ENCODE results near the gene VEGFB. TPM values are rescaled to one million over a fixed set of nuclear protein-coding genes. Genes with fewer than 3 reads are reported as not detected.
A peak's percentile ranks its signal among the peaks of the same experiment; 100 is the strongest.

The VEGFB gene
- total RNA-seq, 2 donors from 2014 or later = 58.9 to 78.4 TPM

- WGBS, 2 experiments (ENCODE audit: insufficient coverage in 1 of 2, insufficient read length in 1 of 2) = 95 to 97% methylated on average over 15 to 24 of the region's 24 CpGs
Observed at GRCh38 chr11:64210301-64211020, 23.9 kb upstream of the VEGFB start.

GRCh38 chr11:64211181-64211872, 23.1 kb upstream of the VEGFB start:
- Histone ChIP-seq H3K4me1 (ENCODE audit: control insufficient read depth, insufficient read depth, low read length) (no peaks in the 10 kb centered on the region), H3K9me3 (ENCODE audit: control insufficient read depth, low read length) (no peaks in the 10 kb centered on the region), H3K27me3 (ENCODE audit: control insufficient read depth, insufficient read depth, low read length, poor library complexity, severe bottlenecking) (no peaks in the 10 kb centered on the region), H3K4me3 (ENCODE audit: low read length) (no peak overlapping the region), H3K36me3 (ENCODE audit: control insufficient read depth, insufficient read depth, low read length) (peaks cover 20% of the 10 kb centered on the region), H3K27ac (ENCODE audit: low read depth, low read length) (no peak overlapping the region), H3K9ac (ENCODE audit: extremely low read depth, low read length, poor library complexity, severe bottlenecking) (no peak overlapping the region)
- 93 to 98% methylated on average over 11 to 30 of the region's 30 CpGs for WGBS, 2 experiments (ENCODE audit: insufficient coverage in 1 of 2, insufficient read length in 1 of 2)
- H3K4me3 Mint-ChIP-seq = no peak overlapping the region
- no peak for DNase-seq
- no peak overlapping the region for H3K27ac Mint-ChIP-seq
- no peaks in the 10 kb centered on the region for H3K4me1 Mint-ChIP-seq
- H3K27me3 Mint-ChIP-seq (ENCODE audit: insufficient read depth) = no peaks in the 10 kb centered on the region
- no peak for TF ChIP-seq CTCF (conservative IDR thresholded peaks at IDR 0.05)
- no peaks in the 10 kb centered on the region for H3K9me3 Mint-ChIP-seq
- H3K36me3 Mint-ChIP-seq (ENCODE audit: low read depth) = peaks cover 27% of the 10 kb centered on the region

More at GRCh38 chr11:64210301-64211020, 23.9 kb upstream of the VEGFB start:
- Histone ChIP-seq H3K27ac (ENCODE audit: low read depth, low read length) (no peak overlapping the region), H3K27me3 (ENCODE audit: control insufficient read depth, insufficient read depth, low read length, poor library complexity, severe bottlenecking) (no peaks in the 10 kb centered on the region), H3K9ac (ENCODE audit: extremely low read depth, low read length, poor library complexity, severe bottlenecking) (no peak overlapping the region), H3K9me3 (ENCODE audit: control insufficient read depth, low read length) (no peaks in the 10 kb centered on the region), H3K4me1 (ENCODE audit: control insufficient read depth, insufficient read depth, low read length) (no peaks in the 10 kb centered on the region), H3K4me3 (ENCODE audit: low read length) (no peak overlapping the region), H3K36me3 (ENCODE audit: control insufficient read depth, insufficient read depth, low read length) (peaks cover 28% of the 10 kb centered on the region)
- TF ChIP-seq CTCF (conservative IDR thresholded peaks at IDR 0.05) = no peak
- no peak overlapping the region for H3K27ac Mint-ChIP-seq
- H3K4me3 Mint-ChIP-seq = no peak overlapping the region
- peaks cover 32% of the 10 kb centered on the region for H3K36me3 Mint-ChIP-seq (ENCODE audit: low read depth)
- H3K27me3 Mint-ChIP-seq (ENCODE audit: insufficient read depth) = no peaks in the 10 kb centered on the region
- no peaks in the 10 kb centered on the region for H3K4me1 Mint-ChIP-seq
- H3K9me3 Mint-ChIP-seq = no peaks in the 10 kb centered on the region
- no peak for DNase-seq

GRCh38 chr11:64216879-64217278, 17.5 kb upstream of the VEGFB start:
- H3K27ac ChIP-seq (ENCODE audit: low read depth, low read length) = no peak overlapping the region
- H3K27me3 ChIP-seq (ENCODE audit: control insufficient read depth, insufficient read depth, low read length, poor library complexity, severe bottlenecking) = no peaks in the 10 kb centered on the region
- H3K9me3 Mint-ChIP-seq = no peaks in the 10 kb centered on the region
- no peak overlapping the region for H3K4me3 ChIP-seq (ENCODE audit: low read length)
- H3K9me3 ChIP-seq (ENCODE audit: control insufficient read depth, low read length) = no peaks in the 10 kb centered on the region
- TF ChIP-seq CTCF (conservative IDR thresholded peaks at IDR 0.05) = peak; percentile 46
- peaks cover 31% of the 10 kb centered on the region for H3K36me3 Mint-ChIP-seq (ENCODE audit: low read depth)
- H3K27ac Mint-ChIP-seq = no peak overlapping the region
- H3K36me3 ChIP-seq (ENCODE audit: control insufficient read depth, insufficient read depth, low read length) = peaks cover 16% of the 10 kb centered on the region
- no peaks in the 10 kb centered on the region for H3K27me3 Mint-ChIP-seq (ENCODE audit: insufficient read depth)
- no peak for DNase-seq
- H3K4me1 ChIP-seq (ENCODE audit: control insufficient read depth, insufficient read depth, low read length) = no peaks in the 10 kb centered on the region
- H3K4me3 Mint-ChIP-seq = no peak overlapping the region
- no peak overlapping the region for H3K9ac ChIP-seq (ENCODE audit: extremely low read depth, low read length, poor library complexity, severe bottlenecking)
- H3K4me1 Mint-ChIP-seq = no peaks in the 10 kb centered on the region
- 94 to 95% methylated on average over 6 of the region's 6 CpGs for WGBS, 2 experiments (ENCODE audit: insufficient coverage in 1 of 2, insufficient read length in 1 of 2)

All from endodermal cell (in vitro differentiated cells).